Spleen (tissue), 7 donors: ENCODE data around the gene KLKB1.

Experiments used
- POLR2A ChIP-seq, 3 donors: fragments of 450-650 bp; IDR thresholded peaks; one replicate each; pipeline ENCODE4 v1.5.1; 2017; ENCODE audit warnings: antibody characterized with exemption in 3 of 3, mild to moderate bottlenecking in 1 of 3
- POLR2AphosphoS5 ChIP-seq, 3 donors: sonication (generic); formaldehyde crosslinking; IDR thresholded peaks; one replicate each; pipeline ENCODE4 v1.5.1; 2017; ENCODE audit warnings: antibody characterized with exemption in 3 of 3
- TF ChIP-seq, protein P1 (sequence below), 11 experiments: fragments of 200-600 bp in 7 of 11; fragments of 450-650 bp in 4 of 11; sonication (generic) in 4 of 11; IDR thresholded peaks in 8 of 11; conservative IDR thresholded peaks in 3 of 11; 1 replicate in 7 of 11; 2 replicates in 4 of 11; pipeline versions ENCODE4 v1.4.0 to v1.8.0; 2016 to 2021; ENCODE audit warnings: antibody characterized with exemption in 11 of 11, inconsistent platforms in 4 of 11, mild to moderate bottlenecking in 1 of 11
- donor health status: DM: no; HTN: no; CAD: no; lungs with moderate emphysema.
- donor health status: DM: no; HTN: no; CAD: no.
- donor health status: DM: no; HTN: no; CAD: no.

DNA sequence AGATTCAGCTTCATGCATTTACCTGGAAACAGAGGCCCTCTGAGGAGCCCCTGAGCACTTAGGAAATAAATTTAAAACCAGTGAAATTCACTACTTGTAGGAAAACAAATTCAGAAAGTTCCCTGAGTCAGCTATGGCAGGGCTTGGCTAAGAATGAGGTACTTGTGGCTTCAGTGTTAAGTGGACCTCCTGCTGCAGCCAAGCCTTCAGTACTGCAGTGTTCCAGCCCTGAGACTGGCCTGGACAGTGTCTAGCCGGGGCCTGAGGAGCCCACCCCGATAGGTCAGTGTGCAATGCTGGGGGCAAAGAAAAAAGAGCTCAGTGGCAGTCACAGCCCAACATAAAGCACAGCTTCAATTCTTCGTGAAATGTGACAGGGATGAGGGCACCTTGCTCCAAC, 80.6 kb downstream of the KLKB1 start:
- TF ChIP-seq, protein P1, sequence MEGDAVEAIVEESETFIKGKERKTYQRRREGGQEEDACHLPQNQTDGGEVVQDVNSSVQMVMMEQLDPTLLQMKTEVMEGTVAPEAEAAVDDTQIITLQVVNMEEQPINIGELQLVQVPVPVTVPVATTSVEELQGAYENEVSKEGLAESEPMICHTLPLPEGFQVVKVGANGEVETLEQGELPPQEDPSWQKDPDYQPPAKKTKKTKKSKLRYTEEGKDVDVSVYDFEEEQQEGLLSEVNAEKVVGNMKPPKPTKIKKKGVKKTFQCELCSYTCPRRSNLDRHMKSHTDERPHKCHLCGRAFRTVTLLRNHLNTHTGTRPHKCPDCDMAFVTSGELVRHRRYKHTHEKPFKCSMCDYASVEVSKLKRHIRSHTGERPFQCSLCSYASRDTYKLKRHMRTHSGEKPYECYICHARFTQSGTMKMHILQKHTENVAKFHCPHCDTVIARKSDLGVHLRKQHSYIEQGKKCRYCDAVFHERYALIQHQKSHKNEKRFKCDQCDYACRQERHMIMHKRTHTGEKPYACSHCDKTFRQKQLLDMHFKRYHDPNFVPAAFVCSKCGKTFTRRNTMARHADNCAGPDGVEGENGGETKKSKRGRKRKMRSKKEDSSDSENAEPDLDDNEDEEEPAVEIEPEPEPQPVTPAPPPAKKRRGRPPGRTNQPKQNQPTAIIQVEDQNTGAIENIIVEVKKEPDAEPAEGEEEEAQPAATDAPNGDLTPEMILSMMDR (IDR thresholded peaks at IDR 0.05 in 8 of 11, conservative IDR thresholded peaks at IDR 0.05 in 3 of 11), result no peak
- TF ChIP-seq POLR2A (IDR thresholded peaks at IDR 0.05) (no peak), POLR2AphosphoS5 (IDR thresholded peaks at IDR 0.05) (no peak)
